OCI-LY7 (cell line): ENCODE data around the gene TASP1. TPM values are rescaled to one million over a fixed set of nuclear protein-coding genes. Genes with fewer than 3 reads are reported as not detected.

Experiments
- BruUV-seq: library from RNA; stranded (reverse); fragments of 400-500 nt; replicated peaks from 2 replicates; lab custom pipeline; 2021; lab: Mats Ljungman, UMichigan
- CTCF ChIA-PET: fragments of 300-600 bp; sonication (Branson Sonifier 250); formaldehyde crosslinking; loops from one replicate; lab custom pipeline; 2022; ENCODE audit warnings: antibody characterized with exemption; ENCODE audit not compliant: unreplicated experiment; lab: Charles Lee
- POLR2A ChIA-PET: fragments of 300-600 bp; sonication (Branson Sonifier 250); formaldehyde crosslinking; loops from one replicate; lab custom pipeline; 2022; ENCODE audit warnings: antibody characterized with exemption; lab: Charles Lee
- DNase-seq: peaks from one replicate; pipeline ENCODE4 v3.0.0-alpha.2; 2015; ENCODE audit warnings: low spot score
- H2AFZ ChIP-seq: fragments of 200-600 bp; sonication (generic), shearing (Covaris generic); 2 replicates; pipeline ENCODE4 v1.6.1; 2014; ENCODE audit warnings: mild to moderate bottlenecking, antibody characterized with exemption, low read length, moderate library complexity
- H3K27ac ChIP-seq: fragments of 200-600 bp; sonication (generic); 2 replicates; pipeline ENCODE4 v1.5.1; 2014; ENCODE audit warnings: mixed run types, low read depth, mild to moderate bottlenecking, moderate library complexity, low read length, inconsistent platforms; ENCODE audit not compliant: poor library complexity, severe bottlenecking
- H3K36me3 ChIP-seq: fragments of 200-600 bp; sonication (generic); 2 replicates; pipeline ENCODE4 v1.6.1; 2014; ENCODE audit warnings: mild to moderate bottlenecking, antibody characterized with exemption, low read length, moderate library complexity, mixed read lengths; ENCODE audit not compliant: insufficient read depth
- H3K4me1 ChIP-seq: fragments of 200-600 bp; sonication (generic); 2 replicates; pipeline ENCODE4 v1.5.1; 2014; ENCODE audit warnings: mild to moderate bottlenecking, low read length; ENCODE audit not compliant: insufficient read depth, poor library complexity, severe bottlenecking
- H3K4me2 ChIP-seq: fragments of 200-600 bp; sonication (generic); 2 replicates; pipeline ENCODE4 v1.6.1; 2014; ENCODE audit warnings: mild to moderate bottlenecking, low read length
- H3K4me3 ChIP-seq: fragments of 200-600 bp; sonication (generic); 2 replicates; pipeline ENCODE4 v1.5.1; 2014; ENCODE audit warnings: mild to moderate bottlenecking, low read depth, low read length; ENCODE audit not compliant: poor library complexity, severe bottlenecking
- H3K79me2 ChIP-seq: fragments of 200-600 bp; sonication (generic); 2 replicates; pipeline ENCODE4 v1.6.1; 2016; ENCODE audit warnings: low read depth, mild to moderate bottlenecking, low read length, moderate library complexity, mixed read lengths; ENCODE audit not compliant: insufficient read depth
- H3K9me2 ChIP-seq: fragments of 200-600 bp; sonication (generic); 2 replicates; pipeline ENCODE4 v1.6.1; 2016; ENCODE audit warnings: mild to moderate bottlenecking, low read length, mixed read lengths; ENCODE audit not compliant: insufficient read depth
- H3K9me3 ChIP-seq: fragments of 200-600 bp; sonication (generic); 2 replicates; pipeline ENCODE4 v1.6.1; 2014; ENCODE audit warnings: mild to moderate bottlenecking, mixed run types, low read length, mixed read lengths
- H4K20me1 ChIP-seq: fragments of 200-600 bp; sonication (generic); 2 replicates; pipeline ENCODE4 v1.6.1; 2014; ENCODE audit warnings: mild to moderate bottlenecking, antibody characterized with exemption, low read length, moderate library complexity, mixed read lengths; ENCODE audit not compliant: insufficient read depth
- CTCF ChIP-seq: fragments of 200-600 bp; sonication (generic); conservative IDR thresholded peaks from 2 replicates; pipeline ENCODE4 v1.5.1; 2014; ENCODE audit warnings: mild to moderate bottlenecking, antibody characterized with exemption, low read length, moderate library complexity, mixed read lengths
- EZH2phosphoT487 ChIP-seq: fragments of 200-600 bp; sonication (generic); IDR thresholded peaks from 2 replicates; pipeline ENCODE4 v1.6.1; 2018; ENCODE audit warnings: low read depth, borderline replicate concordance, mild to moderate bottlenecking, mixed run types, antibody characterized with exemption, low read length, moderate library complexity, mixed read lengths
- intact Hi-C: fragments of 100-400 bp; cut with micrococcal nuclease; formaldehyde crosslinking; loops from one replicate; pipeline ENCODE4 v1.10.0; 2022; ENCODE audit not compliant: unreplicated experiment
- total RNA-seq, 2 experiments: library from RNA; depleted of rRNA in 1 of 2; stranded (reverse); fragments of >200 nt in 1 of 2; shearing (Covaris generic) in 1 of 2; gene quantifications; 2 replicates each; pipeline ENCODE4 v1.2.3, GENCODE V29; 2014 to 2022

The TASP1 gene
- total RNA-seq, 2 experiments from 2014 or later: 12.9 to 15.5 TPM

DNA sequence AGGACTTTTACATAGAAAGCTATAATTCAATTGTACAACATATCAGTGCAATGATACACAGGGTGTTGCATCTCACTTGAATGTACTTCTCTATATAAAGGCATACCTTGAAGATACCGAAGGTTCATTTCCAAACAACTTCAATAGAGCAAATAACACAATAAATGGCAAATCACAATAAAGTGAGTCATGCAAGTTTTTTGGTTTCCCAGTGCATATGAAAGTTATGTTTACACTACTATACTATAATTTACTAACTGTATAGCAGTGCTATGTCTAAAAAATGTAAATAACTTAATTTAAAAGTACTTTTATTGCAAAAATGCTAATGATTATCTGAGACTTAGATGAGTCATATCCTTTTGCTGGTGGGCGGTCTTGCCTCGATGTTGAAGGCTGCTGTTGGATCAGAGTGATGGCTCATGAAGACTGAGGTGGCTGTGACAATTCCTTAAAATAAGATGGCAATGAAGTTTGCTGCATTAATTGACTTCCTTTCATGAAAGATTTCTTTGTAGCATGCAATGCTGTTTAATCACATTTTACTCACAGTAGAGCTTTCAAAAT lies 188.8 kb downstream of the TASP1 start:
- BruUV-seq: no TSS peak
- Histone ChIP-seq H3K79me2 (no peaks in the 10 kb centered on the region), H3K4me2 (no peak overlapping the region), H3K4me1 (no peaks in the 10 kb centered on the region), H4K20me1 (no peaks in the 10 kb centered on the region), H3K27ac (no peak overlapping the region), H3K36me3 (no peaks in the 10 kb centered on the region), H3K9me2 (no peaks in the 10 kb centered on the region), H3K9me3 (no peaks in the 10 kb centered on the region), H3K4me3 (no peak overlapping the region), H2AFZ (no peak overlapping the region)
- ChIA-PET POLR2A (interaction anchor here (0.6 to 1.3 kb wide), 2 partner anchors 14 to 28 kb away, joined by 3 read pairs; no protein-coding TSS in a partner anchor), CTCF (no interaction called here)
- intact Hi-C loops: no loop called here
- no peak for DNase-seq
- no peak for TF ChIP-seq CTCF
- TF ChIP-seq EZH2phosphoT487: no peak

DNA sequence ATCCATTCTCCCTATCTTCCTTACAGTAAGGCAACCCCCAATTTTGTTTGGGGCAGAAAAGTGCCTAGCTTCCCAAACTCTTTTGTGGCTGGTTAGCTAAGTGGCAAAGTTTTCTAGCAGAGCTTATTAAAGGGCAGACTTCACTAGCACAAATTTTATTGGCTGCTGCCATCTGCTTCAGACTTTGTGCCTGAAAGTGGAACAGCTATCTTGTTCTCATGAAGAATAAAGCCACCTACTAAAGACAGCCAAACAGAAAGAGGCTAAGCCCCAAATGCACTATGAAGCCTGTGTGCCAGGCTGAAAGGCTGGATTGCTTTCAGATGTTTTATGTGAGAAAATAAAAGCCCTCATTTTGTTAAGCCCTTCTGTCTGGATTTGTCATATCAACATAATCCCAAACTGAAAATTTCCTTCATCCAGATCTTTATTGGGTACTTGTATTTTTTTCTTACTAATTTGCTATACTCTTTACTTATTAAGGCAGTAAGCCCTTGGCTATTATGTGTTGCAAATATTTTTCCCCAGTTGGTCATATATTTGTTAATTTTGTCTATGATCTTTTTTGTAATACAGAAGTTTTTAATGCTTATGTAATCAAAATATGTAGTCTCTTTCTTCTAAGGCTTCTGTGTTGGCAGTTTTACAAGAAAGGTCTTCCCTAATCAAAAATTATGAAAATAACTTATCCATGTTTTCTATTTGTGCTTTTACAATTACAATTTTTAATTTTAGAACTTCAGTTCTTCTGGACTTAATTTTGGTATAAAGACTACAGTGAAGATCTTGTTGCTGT lies 191.1 kb downstream of the TASP1 start:
- CTCF ChIA-PET: no interaction called here
- no peaks in the 10 kb centered on the region for H4K20me1 ChIP-seq
- no peak overlapping the region for H3K4me2 ChIP-seq
- H3K27ac ChIP-seq: no peak overlapping the region
- no peaks in the 10 kb centered on the region for H3K36me3 ChIP-seq
- no peak overlapping the region for H2AFZ ChIP-seq
- intact Hi-C loops: no loop called here
- H3K4me1 ChIP-seq: no peaks in the 10 kb centered on the region
- H3K4me3 ChIP-seq: no peak overlapping the region
- POLR2A ChIA-PET: no interaction called here
- H3K9me3 ChIP-seq: no peaks in the 10 kb centered on the region
- no peaks in the 10 kb centered on the region for H3K79me2 ChIP-seq
- TF ChIP-seq CTCF (no peak), EZH2phosphoT487 (no peak)
- no peaks in the 10 kb centered on the region for H3K9me2 ChIP-seq
- BruUV-seq: no TSS peak
- DNase-seq: no peak

GRCh38 chr20:13443690-13444089 lies 195.0 kb downstream of the TASP1 start:
- BruUV-seq: no TSS peak
- ChIA-PET POLR2A (interaction anchor here (0.7 kb wide), 1 partner anchor 659 kb away, joined by 3 read pairs; no protein-coding TSS in a partner anchor), CTCF (no interaction called here)
- no peak for TF ChIP-seq EZH2phosphoT487
- H3K4me3 ChIP-seq: no peak overlapping the region
- DNase-seq: no peak
- no peaks in the 10 kb centered on the region for H3K4me1 ChIP-seq
- intact Hi-C loops: no loop called here
- no peak overlapping the region for H3K4me2 ChIP-seq
- H3K36me3 ChIP-seq: no peaks in the 10 kb centered on the region
- no peaks in the 10 kb centered on the region for H3K9me2 ChIP-seq
- no peaks in the 10 kb centered on the region for H4K20me1 ChIP-seq
- no peak overlapping the region for H2AFZ ChIP-seq
- no peaks in the 10 kb centered on the region for H3K9me3 ChIP-seq
- H3K79me2 ChIP-seq: no peaks in the 10 kb centered on the region
- H3K27ac ChIP-seq: no peak overlapping the region
